A549 (cell line): ENCODE measurements around the gene ZDHHC9. TPM values are rescaled to one million over a fixed set of nuclear protein-coding genes. Genes with fewer than 3 reads are reported as not detected.

Source experiments
- ATAC-seq, 2 experiments: fragments of 200-7000 bp in 1 of 2; fragments of >200 bp in 1 of 2; cut with Nextera tagmentation in 1 of 2; cut with Tn5 transposase in 1 of 2; 3 replicates each; pipeline versions ENCODE4 v1.8.0 to v1.9.1; 2018 to 2020; ENCODE audit warnings: mild to moderate bottlenecking in 1 of 2, moderate library complexity in 1 of 2
- CTCF ChIA-PET: fragments of 300-600 bp; sonication (Branson Sonifier 250); formaldehyde crosslinking; extraction: SDS; loops from one replicate; lab custom pipeline; 2021; ENCODE audit warnings: antibody characterized with exemption, inconsistent platforms; lab: Yijun Ruan, JAX
- POLR2A ChIA-PET: fragments of 350-600 bp; formaldehyde crosslinking; extraction: SDS; loops from one replicate; lab custom pipeline; 2021; ENCODE audit warnings: antibody characterized with exemption, inconsistent platforms; lab: Yijun Ruan, JAX
- DNase-seq, 2 experiments: peaks; one replicate each; pipeline versions ENCODE4 v3.0.0 to v3.0.0-alpha.2; 2011 to 2016; ENCODE audit warnings: low read depth in 1 of 2, low spot score in 1 of 2
- FAIRE-seq: peaks from 2 replicates; lab custom pipeline; 2011; peaks lifted over from hg19 to GRCh38; lab: Jason Lieb, UNC
- H3K27ac ChIP-seq, 2 experiments: fragments of >200 bp; sonication (Bioruptor Twin); formaldehyde crosslinking; 3 replicates each; pipeline ENCODE4 v1.5.1; 2016 to 2017
- H3K4me1 ChIP-seq: fragments of >200 bp; sonication (Bioruptor Twin); formaldehyde crosslinking; 3 replicates; pipeline ENCODE4 v1.6.1; 2016
- H3K4me2 ChIP-seq: fragments of >200 bp; sonication (Bioruptor Twin); formaldehyde crosslinking; 3 replicates; pipeline ENCODE4 v1.6.1; 2016
- H3K4me3 ChIP-seq: fragments of >200 bp; sonication (Bioruptor Twin); formaldehyde crosslinking; 3 replicates; pipeline ENCODE4 v1.5.1; 2016
- H3K9me3 ChIP-seq: fragments of >200 bp; sonication (Bioruptor Twin); formaldehyde crosslinking; 3 replicates; pipeline ENCODE4 v1.6.1; 2016
- CBX2 ChIP-seq: fragments of 200-600 bp; sonication (generic); IDR thresholded peaks from 2 replicates; pipeline ENCODE4 v1.6.1; 2016; ENCODE audit warnings: low read depth, mild to moderate bottlenecking, borderline replicate concordance
- CBX8 ChIP-seq: fragments of 200-600 bp; sonication (generic); IDR thresholded peaks from 2 replicates; pipeline ENCODE4 v1.6.1; 2016
- CHD2 ChIP-seq: fragments of 150-350 bp; IDR thresholded peaks from 2 replicates; pipeline ENCODE4 v1.6.1; 2014; ENCODE audit warnings: low read length; ENCODE audit not compliant: partially characterized antibody
- CHD4 ChIP-seq: fragments of 200-600 bp; sonication (generic); IDR thresholded peaks from 2 replicates; pipeline ENCODE4 v1.6.1; 2016; ENCODE audit warnings: antibody characterized with exemption, mild to moderate bottlenecking, borderline replicate concordance
- EHMT2 ChIP-seq: fragments of 200-600 bp; sonication (generic); IDR thresholded peaks from 2 replicates; pipeline ENCODE4 v1.6.1; 2016; ENCODE audit warnings: antibody characterized with exemption, low read depth, mild to moderate bottlenecking, moderate library complexity
- ESRRA ChIP-seq: fragments of 150-350 bp; IDR thresholded peaks from 2 replicates; pipeline ENCODE4 v1.6.1; 2014; ENCODE audit warnings: mild to moderate bottlenecking, low read length, borderline replicate concordance
- FOSB ChIP-seq: fragments of 250-450 bp; sonication (Bioruptor Pico); IDR thresholded peaks from 2 replicates; pipeline ENCODE4 v1.5.0; 2020; ENCODE audit warnings: mild to moderate bottlenecking, moderate library complexity
- FOSL2 ChIP-seq, 2 experiments: fragments of 450-650 bp in 1 of 2; fragments of >200 bp in 1 of 2; sonication (Bioruptor Twin) in 1 of 2; formaldehyde crosslinking; IDR thresholded peaks; 2 replicates each; pipeline versions ENCODE4 v1.5.0 to v1.6.1; 2016 to 2020; ENCODE audit warnings: mild to moderate bottlenecking in 1 of 2, moderate library complexity in 1 of 2
- FOXS1 ChIP-seq: fragments of 250-450 bp; sonication (Bioruptor Pico); IDR thresholded peaks from 2 replicates; pipeline ENCODE4 v1.5.0; 2020; ENCODE audit warnings: mild to moderate bottlenecking, moderate library complexity
- HEYL ChIP-seq: fragments of 250-450 bp; sonication (Bioruptor Pico); IDR thresholded peaks from 2 replicates; pipeline ENCODE4 v1.8.0; 2021; ENCODE audit warnings: mild to moderate bottlenecking, moderate library complexity
- HOXA7 ChIP-seq: fragments of 250-450 bp; sonication (Bioruptor Pico); IDR thresholded peaks from 2 replicates; pipeline ENCODE4 v1.5.0; 2020; ENCODE audit warnings: mild to moderate bottlenecking, moderate library complexity
- JUNB ChIP-seq: fragments of >200 bp; sonication (Bioruptor Twin); formaldehyde crosslinking; IDR thresholded peaks from 2 replicates; pipeline ENCODE4 v1.6.1; 2016
- KDM5A ChIP-seq: fragments of 200-600 bp; sonication (generic); IDR thresholded peaks from 2 replicates; pipeline ENCODE4 v1.6.1; 2016; ENCODE audit warnings: antibody characterized with exemption, mild to moderate bottlenecking
- MAZ ChIP-seq: fragments of 150-350 bp; IDR thresholded peaks from 2 replicates; pipeline ENCODE4 v1.6.1; 2014; ENCODE audit warnings: antibody characterized with exemption, low read depth, low read length, borderline replicate concordance
- NFE2L2 ChIP-seq: fragments of 150-350 bp; conservative IDR thresholded peaks from 2 replicates; pipeline ENCODE4 v1.6.1; 2014; ENCODE audit warnings: low read length
- NPAS2 ChIP-seq: fragments of 250-450 bp; sonication (Bioruptor Pico); IDR thresholded peaks from 2 replicates; pipeline ENCODE4 v1.8.0; 2022; ENCODE audit warnings: mild to moderate bottlenecking, moderate library complexity, borderline replicate concordance
- NR3C1 ChIP-seq: fragments of >200 bp; sonication (Bioruptor Twin); formaldehyde crosslinking; IDR thresholded peaks from 3 replicates; pipeline ENCODE4 v1.6.1; 2017
- POLR2A ChIP-seq: IDR thresholded peaks from 2 replicates; pipeline ENCODE4 v1.6.1; 2012; ENCODE audit warnings: mild to moderate bottlenecking, low read length
- POLR2AphosphoS2 ChIP-seq: conservative IDR thresholded peaks from 2 replicates; pipeline ENCODE4 v1.6.1; 2012; ENCODE audit warnings: low read length, improper control_type of control experiment, inconsistent platforms
- RAD21 ChIP-seq, 2 experiments: fragments of >200 bp in 1 of 2; sonication (Bioruptor Twin) in 1 of 2; formaldehyde crosslinking in 1 of 2; IDR thresholded peaks in 1 of 2; conservative IDR thresholded peaks in 1 of 2; 2 replicates in 1 of 2; 3 replicates in 1 of 2; pipeline ENCODE4 v1.6.1; 2012 to 2018; ENCODE audit warnings: inconsistent platforms in 1 of 2
- RNF2 ChIP-seq: fragments of 200-600 bp; sonication (generic); IDR thresholded peaks from 2 replicates; pipeline ENCODE4 v1.6.1; 2016; ENCODE audit warnings: low read depth, mild to moderate bottlenecking, antibody characterized with exemption, moderate library complexity, borderline replicate concordance
- TFCP2L1 ChIP-seq: fragments of 250-450 bp; sonication (Bioruptor Pico); IDR thresholded peaks from 2 replicates; pipeline ENCODE4 v1.5.0; 2021; ENCODE audit warnings: mild to moderate bottlenecking
- ZFP36 ChIP-seq: fragments of 450-650 bp; IDR thresholded peaks from 2 replicates; pipeline ENCODE4 v1.6.1; 2014; ENCODE audit warnings: borderline replicate concordance; ENCODE audit not compliant: partially characterized antibody
- WGBS: methylation state at CpG from one replicate; pipeline ENCODE4 v1.1.6; 2017; ENCODE audit errors: missing lambda C conversion rate; 5-methylcytosine and 5-hydroxymethylcytosine counted together
- polyA plus RNA-seq, 4 experiments: library from polyadenylated mRNA; depleted of rRNA in 3 of 4; stranded (reverse); fragments of >200 nt; fragmentation: RNase III in 1 of 4; extraction: RNeasy Plus Mini Kit Qiagen cat#74134 plus additional on column Dnase treatment in 1 of 4; gene quantifications; 2 replicates in 3 of 4; 3 replicates in 1 of 4; pipeline ENCODE4 v1.2.3, GENCODE V29; 2011 to 2017
- TF ChIP-seq, protein P1 (sequence below): fragments of 150-350 bp; IDR thresholded peaks from 2 replicates; pipeline ENCODE4 v1.6.1; 2014; ENCODE audit warnings: low read depth, mild to moderate bottlenecking, low read length
- TF ChIP-seq, protein P2 (sequence below): fragments of 250-450 bp; sonication (Bioruptor Pico); IDR thresholded peaks from 2 replicates; pipeline ENCODE4 v1.5.0; 2020; ENCODE audit warnings: low read depth, mild to moderate bottlenecking, moderate library complexity
- TF ChIP-seq, protein P3 (sequence below): fragments of 450-650 bp; IDR thresholded peaks from 2 replicates; pipeline ENCODE4 v1.6.1; 2014; ENCODE audit warnings: antibody characterized with exemption

ZDHHC9 gene
- polyA plus RNA-seq, 2 of the 4 experiments (the other 2 are of a cell fraction), result 20.2 to 50.6 TPM

DNA sequence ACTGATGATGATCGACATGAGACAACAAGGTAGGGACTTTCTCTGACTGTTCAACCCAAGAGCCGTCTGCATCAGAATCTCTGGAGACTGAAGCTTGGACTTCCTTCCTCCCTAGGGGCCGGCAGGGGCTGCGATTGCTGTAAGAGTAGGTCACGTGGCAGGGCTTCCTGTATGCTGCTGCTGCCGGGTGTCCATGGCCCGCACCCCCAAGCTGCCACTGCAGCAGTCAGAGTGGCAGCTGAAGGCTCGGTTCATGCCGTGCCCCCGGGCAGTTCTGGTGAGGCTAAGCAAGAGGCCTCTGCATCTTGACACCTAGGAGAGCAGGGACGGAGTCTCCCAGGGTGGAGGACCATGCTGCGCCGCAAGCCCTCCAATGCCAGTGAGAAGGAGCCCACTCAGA lies 63.9 kb downstream of the ZDHHC9 start, which contains the start of gene SASH3:
Gene SASH3 (plus strand): TSS at position 203 of the 400 bp plus-strand sequence. CDS start 149 bp downstream, at position 352.
- TF ChIP-seq NFE2L2, result no peak
- TF ChIP-seq CBX8, result no peak
- no peak for TF ChIP-seq CHD4
- TF ChIP-seq, protein P1, sequence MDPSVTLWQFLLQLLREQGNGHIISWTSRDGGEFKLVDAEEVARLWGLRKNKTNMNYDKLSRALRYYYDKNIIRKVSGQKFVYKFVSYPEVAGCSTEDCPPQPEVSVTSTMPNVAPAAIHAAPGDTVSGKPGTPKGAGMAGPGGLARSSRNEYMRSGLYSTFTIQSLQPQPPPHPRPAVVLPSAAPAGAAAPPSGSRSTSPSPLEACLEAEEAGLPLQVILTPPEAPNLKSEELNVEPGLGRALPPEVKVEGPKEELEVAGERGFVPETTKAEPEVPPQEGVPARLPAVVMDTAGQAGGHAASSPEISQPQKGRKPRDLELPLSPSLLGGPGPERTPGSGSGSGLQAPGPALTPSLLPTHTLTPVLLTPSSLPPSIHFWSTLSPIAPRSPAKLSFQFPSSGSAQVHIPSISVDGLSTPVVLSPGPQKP, result no peak
- no peak for TF ChIP-seq POLR2AphosphoS2
- TF ChIP-seq POLR2A, result no peak
- TF ChIP-seq RAD21 (conservative IDR thresholded peaks at IDR 0.05 in 1 of 2, IDR thresholded peaks at IDR 0.05 in 1 of 2), result no peak
- no peak for TF ChIP-seq FOSB (CRISPR knock-in tag)
- TF ChIP-seq JUNB, result no peak
- TF ChIP-seq, protein P2, sequence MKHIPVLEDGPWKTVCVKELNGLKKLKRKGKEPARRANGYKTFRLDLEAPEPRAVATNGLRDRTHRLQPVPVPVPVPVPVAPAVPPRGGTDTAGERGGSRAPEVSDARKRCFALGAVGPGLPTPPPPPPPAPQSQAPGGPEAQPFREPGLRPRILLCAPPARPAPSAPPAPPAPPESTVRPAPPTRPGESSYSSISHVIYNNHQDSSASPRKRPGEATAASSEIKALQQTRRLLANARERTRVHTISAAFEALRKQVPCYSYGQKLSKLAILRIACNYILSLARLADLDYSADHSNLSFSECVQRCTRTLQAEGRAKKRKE (CRISPR knock-in tag), result no peak
- TF ChIP-seq EHMT2, result no peak
- no peak for TF ChIP-seq KDM5A
- TF ChIP-seq HOXA7 (CRISPR knock-in tag), result no peak
- CTCF ChIA-PET, result interaction anchor here (1.0 to 1.3 kb wide), 2 partner anchors 45 to 54 kb away, joined by 3 read pairs; no protein-coding TSS in a partner anchor
- no peak for FAIRE-seq
- Histone ChIP-seq H3K9me3 (no peaks in the 10 kb centered on the region), H3K4me2 (no peak within 1 kb of the TSS), H3K27ac (no peak within 1 kb of the TSS), H3K4me1 (no peaks in the 10 kb centered on the region), H3K4me3 (no peak within 1 kb of the TSS)
- 66% methylated on average over 12 of the region's 13 CpGs for WGBS
- POLR2A ChIA-PET, result no interaction called here
- no peak for DNase-seq
- no peak for ATAC-seq

DNA sequence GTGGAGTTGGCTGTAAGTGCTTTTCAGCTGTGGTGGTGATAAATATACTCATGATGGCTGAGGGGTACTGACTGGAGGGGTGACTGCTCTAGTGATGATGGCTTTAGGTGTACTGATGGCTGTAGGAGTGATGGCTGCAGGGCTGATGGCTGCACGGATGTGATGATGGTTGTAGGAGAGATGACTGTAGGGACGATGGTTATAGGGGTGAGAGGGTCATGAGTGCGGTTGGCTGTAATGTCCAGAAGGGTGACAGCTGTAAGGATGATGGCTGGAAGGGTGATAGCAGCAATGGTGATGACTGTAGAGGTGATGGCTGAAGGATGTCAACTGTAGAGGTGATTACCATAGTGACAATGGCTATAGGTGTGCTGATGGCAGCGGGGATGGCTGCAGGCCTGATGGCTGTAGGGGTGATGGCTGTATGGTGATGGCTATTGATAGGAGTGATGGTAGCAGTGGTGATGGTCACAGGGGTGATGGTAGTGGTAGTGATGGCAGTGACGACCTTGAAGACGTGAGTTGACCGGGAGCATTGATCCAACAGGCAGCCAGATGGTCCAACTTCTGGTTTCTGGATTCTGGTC lies 64.5 kb downstream of the ZDHHC9 start:
- no peak overlapping the region for H3K4me3 ChIP-seq
- ATAC-seq (no peak), DNase-seq (no peak), FAIRE-seq (no peak)
- H3K4me2 ChIP-seq, result no peak overlapping the region
- WGBS, result 57% methylated on average over 7 of the region's 7 CpGs
- CTCF ChIA-PET, result interaction anchor here (0.6 to 0.9 kb wide), 3 partner anchors 12 to 247 kb away, joined by 3 read pairs; no protein-coding TSS in a partner anchor
- POLR2A ChIA-PET, result no interaction called here
- no peak overlapping the region for H3K27ac ChIP-seq
- TF ChIP-seq RNF2 (no peak), CBX2 (no peak), NR3C1 (no peak), FOXS1 (CRISPR knock-in tag) (no peak), NFE2L2 (no peak), NPAS2 (CRISPR knock-in tag) (no peak), HEYL (no peak), ZFP36 (no peak), MAZ (no peak), FOSL2 (IDR thresholded peaks at IDR 0.05) (no peak), FOSL2 (CRISPR knock-in tag; IDR thresholded peaks at IDR 0.05) (no peak), FOSB (CRISPR knock-in tag) (no peak), EHMT2 (no peak), ESRRA (no peak), TFCP2L1 (CRISPR knock-in tag) (no peak), CHD2 (no peak), RAD21 (conservative IDR thresholded peaks at IDR 0.05 in 1 of 2, IDR thresholded peaks at IDR 0.05 in 1 of 2) (no peak)
- TF ChIP-seq, protein P3, sequence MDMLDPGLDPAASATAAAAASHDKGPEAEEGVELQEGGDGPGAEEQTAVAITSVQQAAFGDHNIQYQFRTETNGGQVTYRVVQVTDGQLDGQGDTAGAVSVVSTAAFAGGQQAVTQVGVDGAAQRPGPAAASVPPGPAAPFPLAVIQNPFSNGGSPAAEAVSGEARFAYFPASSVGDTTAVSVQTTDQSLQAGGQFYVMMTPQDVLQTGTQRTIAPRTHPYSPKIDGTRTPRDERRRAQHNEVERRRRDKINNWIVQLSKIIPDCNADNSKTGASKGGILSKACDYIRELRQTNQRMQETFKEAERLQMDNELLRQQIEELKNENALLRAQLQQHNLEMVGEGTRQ, result no peak
- no peaks in the 10 kb centered on the region for H3K4me1 ChIP-seq
- H3K9me3 ChIP-seq, result no peaks in the 10 kb centered on the region
